GM12891 (cell line): ENCODE data around the gene NUDT14.

Experiments
- POLR2A ChIP-seq: IDR thresholded peaks from 2 replicates; pipeline ENCODE4 v1.6.1; 2011; ENCODE audit warnings: low read depth, low read length, control low read depth
- POLR2AphosphoS5 ChIP-seq: IDR thresholded peaks from 2 replicates; pipeline ENCODE4 v1.6.1; 2011; ENCODE audit warnings: low read depth, low read length, control low read depth

DNA sequence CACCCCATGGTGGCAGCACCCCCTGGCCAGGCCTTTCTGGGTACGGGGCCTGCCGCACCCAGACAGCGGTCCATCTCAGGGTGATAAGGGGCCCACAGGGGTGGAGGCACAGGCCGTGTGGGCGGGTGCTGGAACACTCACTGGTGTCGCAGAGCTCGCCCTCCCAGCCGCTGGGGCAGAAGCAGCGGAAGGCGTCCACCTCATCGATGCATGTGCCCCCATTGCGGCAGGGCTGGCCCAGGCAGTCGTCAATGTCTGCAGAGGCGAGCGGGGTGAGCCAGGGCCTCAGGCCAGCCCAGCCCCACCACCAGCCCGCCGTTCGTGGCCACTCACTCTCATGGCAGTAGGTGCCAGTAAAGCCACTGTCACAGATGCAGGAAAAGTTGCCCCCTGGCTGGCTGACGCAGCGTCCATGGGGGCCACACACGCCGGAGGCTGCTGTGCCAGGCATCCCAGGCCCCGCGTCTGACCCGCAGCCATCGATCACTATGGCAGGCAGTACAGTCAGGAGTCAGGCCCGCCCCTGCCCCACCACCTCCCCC is 32.4 kb downstream of the NUDT14 start:
- TF ChIP-seq POLR2AphosphoS5: no peak
- TF ChIP-seq POLR2A: no peak
